GM23248 (cell line): Measurements from ENCODE around the gene CLDN11.

Experiments used
- EZH2 ChIP-seq: fragments of 200-600 bp; sonication (generic); IDR thresholded peaks from 2 replicates; pipeline ENCODE4 v1.6.1; 2018; ENCODE audit warnings: antibody characterized with exemption, mild to moderate bottlenecking; ENCODE audit not compliant: insufficient read depth, poor library complexity, severe bottlenecking
- EZH2phosphoT487 ChIP-seq: fragments of 200-600 bp; sonication (generic); IDR thresholded peaks from 2 replicates; pipeline ENCODE4 v1.6.1; 2018; ENCODE audit warnings: antibody characterized with exemption, moderate library complexity, mild to moderate bottlenecking, low read depth; ENCODE audit not compliant: insufficient read depth

- TF ChIP-seq EZH2 (no peak), EZH2phosphoT487 (no peak)
These were observed 10.4 kb downstream of the CLDN11 start for GRCh38 chr3:170429050-170429449.
